CD4-positive, alpha-beta T cell (primary cell): Measurements from ENCODE around the gene PTPN12. TPM values are rescaled to one million over a fixed set of nuclear protein-coding genes. Genes with fewer than 3 reads are reported as not detected.
"Not testable (repeated sequence)": the region's sequence is repeated elsewhere in the genome, so short reads cannot be mapped to it uniquely, and the experiment has no call there.

Experiments used
- ATAC-seq: fragments of 200-7000 bp; cut with Tn5 transposase; one replicate; pipeline ENCODE4 v1.10.0; 2022; ENCODE audit warnings: mild to moderate bottlenecking; ENCODE audit not compliant: poor library complexity
- CTCF ChIA-PET: fragments of 350-600 bp; sonication (Branson Sonifier 250); formaldehyde crosslinking; loops from one replicate; lab custom pipeline; 2021; ENCODE audit warnings: antibody characterized with exemption, inconsistent platforms; lab: Charles Lee
- POLR2A ChIA-PET: fragments of 350-600 bp; sonication (Branson Sonifier 250); formaldehyde crosslinking; loops from one replicate; lab custom pipeline; 2021; ENCODE audit warnings: antibody characterized with exemption, inconsistent platforms; lab: Charles Lee
- DNase-seq, 14 experiments: peaks; one replicate each; pipeline ENCODE4 v3.0.0-alpha.2; 2013 to 2020; ENCODE audit warnings: mixed read lengths in 2 of 14
- H3K27ac ChIP-seq, 2 donors: one replicate each; pipeline versions ENCODE4 v1.5.1 to v1.7.0; 2013; ENCODE audit warnings: low read length in 2 of 2, low read depth in 1 of 2, mild to moderate bottlenecking in 1 of 2
- H3K27me3 ChIP-seq, 2 experiments: 1 replicate in 1 of 2; 2 replicates in 1 of 2; pipeline versions ENCODE4 v1.6.1 to v1.7.0; 2013; ENCODE audit warnings: low read length in 2 of 2, control low read depth in 1 of 2, mild to moderate bottlenecking in 1 of 2, moderate library complexity in 1 of 2; ENCODE audit not compliant: insufficient read depth in 2 of 2, control insufficient read depth in 1 of 2
- H3K36me3 ChIP-seq: one replicate; pipeline ENCODE4 v1.6.1; 2013; ENCODE audit warnings: low read length, control low read depth; ENCODE audit not compliant: insufficient read depth
- H3K4me1 ChIP-seq: one replicate; pipeline ENCODE4 v1.6.1; 2013; ENCODE audit warnings: low read length, control low read depth; ENCODE audit not compliant: insufficient read depth
- H3K4me3 ChIP-seq: one replicate; pipeline ENCODE4 v1.5.1; 2013; ENCODE audit warnings: mild to moderate bottlenecking, low read length, moderate library complexity
- H3K9me3 ChIP-seq, 2 experiments: 1 replicate in 1 of 2; 2 replicates in 1 of 2; pipeline versions ENCODE4 v1.6.1 to v1.7.0; 2013; ENCODE audit warnings: low read length in 2 of 2, mild to moderate bottlenecking in 2 of 2, control low read depth in 1 of 2, moderate library complexity in 1 of 2; ENCODE audit not compliant: control insufficient read depth in 1 of 2, insufficient read depth in 1 of 2
- H3K27ac Mint-ChIP-seq: one replicate; pipeline ENCODE4 v1.8.0; 2020; ENCODE audit warnings: mixed read lengths
- H3K27me3 Mint-ChIP-seq: one replicate; pipeline ENCODE4 v1.8.0; 2021; ENCODE audit warnings: mixed read lengths
- H3K36me3 Mint-ChIP-seq: one replicate; pipeline ENCODE4 v1.8.0; 2021; ENCODE audit warnings: low read depth, mixed read lengths
- H3K4me1 Mint-ChIP-seq: one replicate; pipeline ENCODE4 v1.8.0; 2021; ENCODE audit warnings: low read depth, mixed read lengths
- H3K4me3 Mint-ChIP-seq: one replicate; pipeline ENCODE4 v1.8.0; 2020; ENCODE audit warnings: mild to moderate bottlenecking, mixed read lengths
- H3K9me3 Mint-ChIP-seq: one replicate; pipeline ENCODE4 v1.8.0; 2020; ENCODE audit warnings: mixed read lengths
- CTCF ChIP-seq: fragments of 200-600 bp; IDR thresholded peaks from one replicate; pipeline ENCODE4 v1.8.0; 2022; ENCODE audit warnings: antibody characterized with exemption, mild to moderate bottlenecking
- intact Hi-C, 2 experiments: fragments of 100-400 bp; cut with DNase I in 1 of 2; cut with micrococcal nuclease in 1 of 2; formaldehyde crosslinking; loops; one replicate each; pipeline versions ENCODE4 v1.15.1 to v1.9.0; 2023 to 2025; cut with DNase I, micrococcal nuclease
- total RNA-seq, 174 experiments: library from RNA in 2 of 174; stranded (reverse) in 2 of 174; gene quantifications; one replicate each; pipeline ENCODE4 v1.2.3 and lab custom pipeline; 2021 to 2026

PTPN12 gene
- total RNA-seq, 2 experiments from 2014 or later: 11.7 to 14.8 TPM

- no peaks in the 10 kb centered on the region for H3K27me3 Mint-ChIP-seq
- no peaks in the 10 kb centered on the region for H3K36me3 ChIP-seq
- H3K9me3 Mint-ChIP-seq: no peaks in the 10 kb centered on the region
- TF ChIP-seq CTCF: no peak
- intact Hi-C loops: no loop called here
- H3K4me3 Mint-ChIP-seq: no peak overlapping the region
- no peaks in the 10 kb centered on the region for H3K9me3 ChIP-seq
- H3K27ac ChIP-seq: no peak overlapping the region
- POLR2A ChIA-PET: no interaction called here
- H3K27ac Mint-ChIP-seq: no peak overlapping the region
- no peaks in the 10 kb centered on the region for H3K27me3 ChIP-seq
- H3K4me1 Mint-ChIP-seq: no peaks in the 10 kb centered on the region
- DNase-seq (no peak), ATAC-seq (no peak)
- H3K4me1 ChIP-seq: no peaks in the 10 kb centered on the region
- CTCF ChIA-PET: no interaction called here
- no peak overlapping the region for H3K4me3 ChIP-seq
- H3K36me3 Mint-ChIP-seq: no peaks in the 10 kb centered on the region
Observed at GRCh38 chr7:77506899-77507298, 30.2 kb upstream of the PTPN12 start.

- H3K9me3 Mint-ChIP-seq, H3K36me3 ChIP-seq, H3K27ac ChIP-seq, H3K27me3 Mint-ChIP-seq, H3K4me3 Mint-ChIP-seq, POLR2A ChIA-PET, H3K4me1 Mint-ChIP-seq, DNase-seq, ATAC-seq, H3K27ac Mint-ChIP-seq, H3K36me3 Mint-ChIP-seq, H3K4me1 ChIP-seq, H3K9me3 ChIP-seq, intact Hi-C loops, H3K4me3 ChIP-seq, H3K27me3 ChIP-seq: not testable (repeated sequence)
- CTCF ChIA-PET: interaction anchor here (0.6 to 1.1 kb wide), 2 partner anchors 9 to 104 kb away, joined by 3 read pairs; no protein-coding TSS in a partner anchor
Observed at GRCh38 chr7:77513002-77513670, 24.0 kb upstream of the PTPN12 start.

- H3K27me3 ChIP-seq: no peaks in the 10 kb centered on the region
- POLR2A ChIA-PET: no interaction called here
Observed at GRCh38 chr7:77516085-77516484, 21.0 kb upstream of the PTPN12 start.

More at GRCh38 chr7:77516085-77516484, 21.0 kb upstream of the PTPN12 start:
- Mint-ChIP-seq H3K36me3 (no peaks in the 10 kb centered on the region), H3K27me3 (no peaks in the 10 kb centered on the region), H3K27ac (no peak overlapping the region), H3K9me3 (no peaks in the 10 kb centered on the region), H3K4me1 (no peaks in the 10 kb centered on the region), H3K4me3 (no peak overlapping the region)
- no peak for TF ChIP-seq CTCF
- intact Hi-C loops: no loop called here
- H3K27ac ChIP-seq: no peak overlapping the region
- H3K36me3 ChIP-seq: no peaks in the 10 kb centered on the region
- no peaks in the 10 kb centered on the region for H3K4me1 ChIP-seq
- no peak for ATAC-seq
- DNase-seq: no peak
- no peak overlapping the region for H3K4me3 ChIP-seq
- no peaks in the 10 kb centered on the region for H3K9me3 ChIP-seq
- CTCF ChIA-PET: no interaction called here
